D721Med (cell line): ENCODE data around the gene TUBA3E.
"Not testable (repeated sequence)": the region's sequence is repeated elsewhere in the genome, so short reads cannot be mapped to it uniquely, and the experiment has no call there.

Source experiments
- DNase-seq: peaks from one replicate; pipeline ENCODE4 v3.0.0; 2011; ENCODE audit warnings: low spot score; ENCODE audit not compliant: insufficient read length
- FAIRE-seq: peaks from 2 replicates; lab custom pipeline; 2011; peaks lifted over from hg19 to GRCh38; lab: Jason Lieb, UNC
- TF ChIP-seq, protein P1 (sequence below): IDR thresholded peaks from 2 replicates; pipeline ENCODE4 v1.5.1; 2012; ENCODE audit warnings: mild to moderate bottlenecking, control low read depth; ENCODE audit not compliant: insufficient read depth; ENCODE audit errors: missing control alignments

Gene TUBA3E

DNA sequence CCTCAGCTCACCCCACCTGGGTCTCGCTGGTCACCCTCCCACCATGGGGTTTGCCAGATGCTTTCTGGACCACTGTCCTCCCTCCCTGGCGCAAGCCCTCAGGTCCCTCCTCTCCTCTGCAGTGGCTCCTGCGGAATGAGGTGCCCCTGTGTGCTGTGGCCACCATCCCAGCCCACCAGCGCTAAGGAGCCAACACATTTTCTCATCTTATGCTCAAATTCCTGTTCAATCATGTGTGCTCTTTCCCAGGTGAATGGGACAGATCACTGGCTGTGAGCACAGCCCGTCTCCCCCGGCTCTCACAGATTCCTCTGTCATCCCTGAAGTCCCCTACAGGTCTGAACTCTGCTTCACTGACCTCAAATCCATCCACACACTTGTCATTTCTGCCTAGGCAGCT, 38.1 kb downstream of the TUBA3E start:
- FAIRE-seq, result no peak
- DNase-seq, result no peak
- TF ChIP-seq, protein P1, sequence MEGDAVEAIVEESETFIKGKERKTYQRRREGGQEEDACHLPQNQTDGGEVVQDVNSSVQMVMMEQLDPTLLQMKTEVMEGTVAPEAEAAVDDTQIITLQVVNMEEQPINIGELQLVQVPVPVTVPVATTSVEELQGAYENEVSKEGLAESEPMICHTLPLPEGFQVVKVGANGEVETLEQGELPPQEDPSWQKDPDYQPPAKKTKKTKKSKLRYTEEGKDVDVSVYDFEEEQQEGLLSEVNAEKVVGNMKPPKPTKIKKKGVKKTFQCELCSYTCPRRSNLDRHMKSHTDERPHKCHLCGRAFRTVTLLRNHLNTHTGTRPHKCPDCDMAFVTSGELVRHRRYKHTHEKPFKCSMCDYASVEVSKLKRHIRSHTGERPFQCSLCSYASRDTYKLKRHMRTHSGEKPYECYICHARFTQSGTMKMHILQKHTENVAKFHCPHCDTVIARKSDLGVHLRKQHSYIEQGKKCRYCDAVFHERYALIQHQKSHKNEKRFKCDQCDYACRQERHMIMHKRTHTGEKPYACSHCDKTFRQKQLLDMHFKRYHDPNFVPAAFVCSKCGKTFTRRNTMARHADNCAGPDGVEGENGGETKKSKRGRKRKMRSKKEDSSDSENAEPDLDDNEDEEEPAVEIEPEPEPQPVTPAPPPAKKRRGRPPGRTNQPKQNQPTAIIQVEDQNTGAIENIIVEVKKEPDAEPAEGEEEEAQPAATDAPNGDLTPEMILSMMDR, result no peak

DNA sequence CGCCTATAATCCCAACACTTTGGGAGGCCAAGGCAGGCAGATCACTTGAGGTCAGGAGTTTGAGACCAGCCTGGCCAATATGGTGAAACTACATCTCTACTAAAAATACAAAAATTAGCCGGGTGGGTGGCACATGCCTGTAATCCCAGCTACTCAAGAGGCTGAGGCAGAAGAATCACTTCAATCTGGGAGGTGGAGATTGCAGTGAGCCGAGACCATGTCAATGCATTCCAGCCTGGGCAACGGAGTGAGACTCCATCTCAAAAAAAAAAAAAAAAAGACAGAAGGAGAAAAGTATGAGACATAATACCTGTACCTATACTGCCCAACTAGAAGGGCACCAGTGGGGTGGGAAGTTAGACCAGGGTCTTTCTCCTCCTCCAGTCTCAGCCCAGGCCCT, 38.9 kb downstream of the TUBA3E start:
- not testable (repeated sequence) for FAIRE-seq, DNase-seq

DNA sequence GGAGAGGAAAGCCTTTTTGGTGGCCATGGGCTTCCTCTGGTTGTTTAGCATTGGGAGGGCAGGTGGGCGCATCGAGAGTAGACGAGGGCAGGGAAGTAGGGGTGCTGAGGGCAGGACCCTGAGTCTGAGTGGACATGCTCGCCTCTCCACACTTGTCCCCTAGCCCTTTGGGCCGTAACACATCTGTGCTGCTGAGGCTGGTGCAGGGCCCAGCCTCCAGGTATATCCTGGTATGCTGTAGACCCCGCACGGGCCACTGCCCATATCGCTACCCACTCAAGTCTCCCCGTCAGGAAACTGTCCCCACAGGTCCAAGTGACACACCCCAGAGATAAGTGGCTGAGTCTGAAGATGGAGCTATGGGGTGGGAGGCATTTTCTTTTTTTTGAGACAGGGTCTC, 39.6 kb downstream of the TUBA3E start:
- FAIRE-seq (no peak), DNase-seq (no peak)
- TF ChIP-seq, protein P1, result no peak

DNA sequence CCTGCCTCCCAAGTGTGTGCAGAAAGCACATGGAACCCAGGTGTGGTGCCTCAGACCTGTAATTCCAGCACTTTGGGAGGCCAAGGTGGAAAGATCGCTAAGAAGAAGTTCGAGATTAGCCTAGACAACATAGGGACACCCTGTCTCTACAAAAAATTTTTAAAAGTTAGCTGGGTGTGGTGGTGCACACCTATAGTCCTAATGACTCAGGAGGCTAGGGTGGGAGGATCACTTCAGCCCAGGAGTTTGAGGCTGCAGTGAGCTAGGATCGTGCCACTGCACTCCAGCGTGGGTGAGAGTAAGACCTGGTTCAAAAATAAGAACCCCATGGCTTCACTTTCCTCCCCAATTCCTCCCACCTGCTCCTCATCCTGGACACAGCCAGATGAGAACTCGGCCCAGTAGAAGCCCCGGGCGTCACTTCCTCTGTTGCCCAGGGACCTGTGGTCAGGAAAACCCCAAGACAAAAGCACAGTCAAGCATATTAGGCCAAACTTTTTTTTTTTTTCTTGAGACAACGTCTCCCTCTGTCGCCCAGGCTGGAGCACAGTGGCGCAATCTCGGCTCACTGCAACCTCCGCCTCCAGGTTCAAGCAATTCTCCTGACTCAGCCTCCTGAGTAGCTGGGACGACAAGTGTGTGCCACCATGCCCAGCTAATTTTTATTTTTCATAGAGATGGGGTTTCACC, 40.3 kb downstream of the TUBA3E start:
- FAIRE-seq, DNase-seq: not testable (repeated sequence)

DNA sequence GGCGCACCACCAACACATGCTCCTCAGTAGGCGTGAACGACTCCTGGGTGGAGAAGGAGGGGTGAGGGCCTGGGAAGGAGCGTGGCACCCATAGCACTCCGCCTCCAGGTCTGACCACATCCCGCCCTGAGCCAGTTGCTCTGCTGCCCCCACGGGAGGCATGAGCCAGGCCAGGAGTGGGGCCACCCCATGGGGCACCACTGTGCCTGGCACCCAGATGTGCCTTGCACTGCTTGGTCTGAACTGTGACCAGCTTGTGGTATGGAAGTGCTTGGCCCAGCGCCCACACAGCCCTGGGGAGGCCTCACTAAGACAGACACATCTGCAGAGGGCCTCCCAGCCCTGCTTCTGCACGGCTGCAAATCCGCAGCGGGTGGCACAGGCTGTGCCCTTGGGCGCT, 40.9 kb downstream of the TUBA3E start:
- not testable (repeated sequence) for FAIRE-seq, DNase-seq

DNA sequence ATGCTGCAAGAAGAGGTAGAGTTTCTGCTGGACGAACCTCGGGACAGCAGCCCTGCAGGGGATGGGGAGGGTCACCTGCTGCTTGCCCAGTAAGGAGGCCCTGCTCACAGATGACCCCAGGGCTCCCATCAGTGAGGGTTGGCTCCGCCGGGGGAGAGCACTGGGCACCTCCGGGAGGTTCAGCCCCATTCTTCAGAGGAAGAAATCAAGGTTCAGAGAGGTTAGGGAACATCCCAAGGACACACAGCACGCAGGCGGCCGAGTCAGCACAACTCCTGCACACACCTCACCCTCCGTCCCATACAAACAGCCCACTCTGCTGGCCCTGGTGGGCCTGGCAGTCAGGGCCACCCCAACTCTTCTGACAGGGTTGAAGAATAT, 41.6 kb downstream of the TUBA3E start:
- TF ChIP-seq, protein P1, result no peak
- FAIRE-seq (no peak), DNase-seq (no peak)

DNA sequence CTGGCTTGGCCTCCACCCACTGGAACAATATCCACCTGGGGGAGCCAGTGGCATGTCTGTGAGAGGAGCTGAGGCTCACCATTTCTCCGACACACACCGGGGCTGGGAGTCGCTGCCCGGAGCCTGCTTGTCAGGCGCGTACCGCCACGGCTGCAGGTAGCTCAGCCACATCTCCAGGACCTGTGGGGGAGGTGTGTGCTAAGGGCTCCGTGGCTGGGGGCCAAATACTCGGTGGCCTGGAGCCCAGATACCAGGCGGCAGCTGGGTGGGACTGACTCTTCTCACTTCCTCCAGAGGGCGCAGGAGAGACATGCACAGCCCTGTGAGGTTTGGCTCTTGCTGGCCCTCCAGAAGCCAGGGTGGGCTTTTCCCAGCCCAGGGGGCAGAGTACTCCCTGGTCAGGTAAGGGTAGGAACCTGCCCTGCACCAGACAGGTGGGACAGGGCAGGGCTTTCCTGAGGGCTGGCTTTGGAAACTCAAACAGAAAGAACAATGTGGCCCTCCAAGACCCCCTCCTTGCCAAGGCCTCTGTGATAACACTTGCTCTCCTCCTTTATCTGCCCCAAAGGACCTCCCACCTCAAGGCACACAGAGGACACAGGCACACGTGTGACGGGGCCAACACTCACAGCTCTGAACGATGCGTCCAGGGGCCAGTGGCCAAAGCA, 42.1 kb downstream of the TUBA3E start:
- not testable (repeated sequence) for FAIRE-seq, DNase-seq
- TF ChIP-seq, protein P1, result peak; percentile 55

DNA sequence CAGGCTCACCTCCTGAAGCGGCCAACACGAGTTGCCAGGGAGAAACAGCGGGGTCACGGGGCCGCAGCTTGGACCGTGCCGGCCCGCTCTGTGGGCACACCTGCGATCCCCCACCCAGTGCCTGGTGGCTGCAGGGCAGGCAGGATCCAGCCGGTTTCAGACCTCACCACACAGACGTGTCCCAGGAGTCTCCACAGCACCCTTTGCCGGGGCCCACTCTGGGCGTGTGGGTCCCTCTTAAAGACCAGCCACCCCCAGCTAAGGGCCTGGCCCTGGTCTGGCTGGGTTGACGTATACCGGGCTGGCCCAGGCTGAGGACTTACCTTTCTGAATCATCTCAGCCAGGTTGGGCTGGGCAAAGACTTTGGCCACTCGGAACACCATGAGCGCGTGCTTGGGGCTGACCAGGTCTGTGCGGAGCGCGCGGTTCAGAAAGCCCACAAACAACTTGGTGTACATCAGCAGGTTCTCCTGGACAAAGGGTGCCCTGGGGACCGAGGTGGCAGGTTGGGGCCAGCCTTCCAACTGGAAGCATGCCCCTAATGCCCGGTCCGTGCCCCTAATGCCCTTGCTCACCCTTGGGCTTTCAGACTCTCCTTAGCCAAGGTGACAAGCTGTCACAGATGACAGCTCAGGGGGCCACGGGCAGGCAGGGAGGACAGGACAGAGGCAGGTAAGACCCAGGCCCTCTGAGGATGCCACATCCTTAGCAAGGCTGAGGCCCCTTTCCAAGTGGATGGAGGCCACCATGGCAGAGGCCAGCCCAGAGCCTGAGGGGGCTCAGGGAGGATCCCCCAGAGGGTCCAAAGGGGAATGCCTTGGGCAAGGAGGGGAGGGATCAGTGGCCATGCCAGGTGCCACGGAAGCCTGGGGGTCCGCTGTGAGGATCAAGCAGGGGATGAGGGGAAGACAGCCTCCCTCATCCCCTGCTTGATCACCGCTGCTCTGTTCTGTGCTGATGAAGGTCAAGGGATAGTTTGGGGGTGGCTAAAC, 43.2 kb downstream of the TUBA3E start:
- FAIRE-seq (no peak), DNase-seq (no peak)
- TF ChIP-seq, protein P1, result no peak

DNA sequence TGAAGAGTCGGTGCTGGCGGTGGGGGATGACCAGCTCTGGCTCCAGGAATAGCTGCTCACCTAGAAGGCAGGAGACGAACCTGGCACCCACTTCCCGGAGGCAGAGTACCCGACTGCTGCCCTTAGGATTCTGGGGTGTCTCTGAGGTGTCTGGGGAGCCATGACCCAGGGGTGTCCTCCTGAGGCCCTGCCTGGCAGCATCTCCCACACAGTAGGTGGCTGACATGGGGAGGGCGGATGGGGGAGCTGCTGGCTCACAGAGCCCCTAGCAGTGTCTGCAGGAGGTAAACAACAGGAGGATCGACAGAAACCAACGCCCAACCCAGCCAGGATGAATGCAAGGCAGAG, 43.8 kb downstream of the TUBA3E start:
- not testable (repeated sequence) for DNase-seq, FAIRE-seq

DNA sequence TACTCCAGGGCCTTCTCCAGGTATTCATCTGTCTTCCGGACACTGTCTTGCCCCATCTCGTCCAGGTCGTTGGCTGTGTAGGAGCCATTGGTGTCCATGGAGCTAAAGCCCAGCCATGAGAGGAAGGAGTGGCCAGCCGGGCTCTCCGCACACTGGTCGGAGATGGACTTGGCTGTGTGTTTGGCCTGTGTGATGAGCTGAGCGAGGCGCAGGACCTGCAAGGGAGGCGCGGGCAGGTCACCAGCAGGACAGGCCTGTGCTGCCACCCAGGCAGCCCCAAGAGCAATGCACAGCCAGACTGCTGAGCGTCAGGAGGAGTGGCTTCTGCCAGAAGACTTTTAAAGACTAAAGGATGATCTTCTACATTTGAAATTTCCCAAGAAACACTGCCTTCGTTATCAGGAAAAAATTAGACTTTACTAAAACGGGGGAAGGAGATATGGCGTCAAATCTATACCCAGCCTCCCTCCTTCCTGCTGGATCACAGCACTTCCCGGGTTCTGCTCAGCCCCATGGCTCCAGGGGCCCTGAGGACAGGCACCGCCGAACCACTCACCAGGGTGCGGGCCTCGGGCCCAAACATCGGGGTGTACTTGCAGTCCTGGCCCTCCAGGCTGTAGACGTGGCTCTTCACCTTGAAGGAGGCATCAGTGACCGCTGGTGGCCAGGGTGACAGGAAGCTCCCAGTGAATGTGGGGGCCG, 44.4 kb downstream of the TUBA3E start:
- not testable (repeated sequence) for DNase-seq, FAIRE-seq
